Liver (tissue), 9 donors: ENCODE results near the gene MPDZ. TPM values are rescaled to one million over a fixed set of nuclear protein-coding genes. Genes with fewer than 3 reads are reported as not detected.

Experiments
- DNase-seq: peaks from one replicate; pipeline ENCODE4 v3.0.0-alpha.2; 2017; ENCODE audit warnings: low spot score
- H3K27ac ChIP-seq, 2 donors: one replicate each; pipeline ENCODE4 v1.7.0; 2013; ENCODE audit warnings: inconsistent platforms in 2 of 2, low read length in 2 of 2, control low read depth in 1 of 2, low read depth in 1 of 2, mild to moderate bottlenecking in 1 of 2
- H3K27me3 ChIP-seq, 4 donors: one replicate each; pipeline versions ENCODE4 v1.6.1 to v1.7.0; 2013; ENCODE audit warnings: low read length in 3 of 4, inconsistent platforms in 1 of 4, mild to moderate bottlenecking in 1 of 4, moderate library complexity in 1 of 4; ENCODE audit not compliant: control insufficient read depth in 4 of 4, insufficient read depth in 4 of 4
- H3K36me3 ChIP-seq, 4 donors: one replicate each; pipeline versions ENCODE4 v1.6.1 to v1.7.0; 2013; ENCODE audit warnings: low read length in 3 of 4, mild to moderate bottlenecking in 3 of 4, low read depth in 1 of 4, moderate library complexity in 1 of 4; ENCODE audit not compliant: control insufficient read depth in 4 of 4, insufficient read depth in 3 of 4
- H3K4me1 ChIP-seq, 4 donors: one replicate each; pipeline versions ENCODE4 v1.6.1 to v1.7.0; 2013; ENCODE audit warnings: low read length in 3 of 4, mild to moderate bottlenecking in 3 of 4, moderate library complexity in 1 of 4; ENCODE audit not compliant: control insufficient read depth in 4 of 4, insufficient read depth in 4 of 4
- H3K4me3 ChIP-seq, 3 donors: one replicate each; pipeline versions ENCODE4 v1.6.1 to v1.7.0; 2013; ENCODE audit warnings: low read length in 3 of 3, control low read depth in 1 of 3, low read depth in 1 of 3, mild to moderate bottlenecking in 1 of 3
- H3K9ac ChIP-seq, 2 donors: one replicate each; pipeline ENCODE4 v1.7.0; 2013; ENCODE audit warnings: low read length in 2 of 2, mild to moderate bottlenecking in 2 of 2, moderate library complexity in 2 of 2, control low read depth in 1 of 2, low read depth in 1 of 2
- H3K9me3 ChIP-seq, 4 donors: one replicate each; pipeline versions ENCODE4 v1.6.1 to v1.7.0; 2013; ENCODE audit warnings: low read length in 3 of 4; ENCODE audit not compliant: control insufficient read depth in 4 of 4
- CTCF ChIP-seq: fragments of 150-350 bp; IDR thresholded peaks from 2 replicates; pipeline ENCODE4 v1.5.1; 2017; ENCODE audit warnings: improper control_type of control experiment, low read depth, low read length; ENCODE audit not compliant: missing input control
- EGR1 ChIP-seq, 2 donors: IDR thresholded peaks; 2 replicates each; pipeline ENCODE4 v1.6.1; 2016 to 2018; ENCODE audit warnings: antibody characterized with exemption in 2 of 2, low read depth in 2 of 2
- FOXA2 ChIP-seq: IDR thresholded peaks from 2 replicates; pipeline ENCODE4 v1.6.1; 2016; ENCODE audit warnings: antibody characterized with exemption
- HNF4A ChIP-seq, 2 donors: conservative IDR thresholded peaks; 2 replicates each; pipeline ENCODE4 v1.6.1; 2016; ENCODE audit warnings: antibody characterized with exemption in 2 of 2, mild to moderate bottlenecking in 2 of 2
- HNF4G ChIP-seq: IDR thresholded peaks from 2 replicates; pipeline ENCODE4 v1.6.1; 2016; ENCODE audit warnings: antibody characterized with exemption
- JUND ChIP-seq, 2 donors: IDR thresholded peaks; 2 replicates each; pipeline ENCODE4 v1.6.1; 2016; ENCODE audit warnings: antibody characterized with exemption in 2 of 2
- MAX ChIP-seq: IDR thresholded peaks from 2 replicates; pipeline ENCODE4 v1.6.1; 2016; ENCODE audit warnings: antibody characterized with exemption
- RAD21 ChIP-seq, 2 donors: IDR thresholded peaks; 2 replicates each; pipeline ENCODE4 v1.6.1; 2016; ENCODE audit warnings: antibody characterized with exemption in 2 of 2, mild to moderate bottlenecking in 2 of 2
- REST ChIP-seq: IDR thresholded peaks from 2 replicates; pipeline ENCODE4 v1.6.1; 2016; ENCODE audit warnings: antibody characterized with exemption, mild to moderate bottlenecking
- RXRA ChIP-seq, 2 donors: IDR thresholded peaks; 2 replicates each; pipeline ENCODE4 v1.6.1; 2017 to 2018; ENCODE audit warnings: antibody characterized with exemption in 2 of 2, mild to moderate bottlenecking in 1 of 2
- TAF1 ChIP-seq: conservative IDR thresholded peaks from 2 replicates; pipeline ENCODE4 v1.6.1; 2016; ENCODE audit warnings: antibody characterized with exemption, mild to moderate bottlenecking
- YY1 ChIP-seq: IDR thresholded peaks from 2 replicates; pipeline ENCODE4 v1.6.1; 2016; ENCODE audit warnings: antibody characterized with exemption, mild to moderate bottlenecking
- WGBS: extraction: QIAGEN DNeasy Blood & Tissue Kit; methylation state at CpG from one replicate; pipeline ENCODE4 v1.1.7; 2013; 5-methylcytosine and 5-hydroxymethylcytosine counted together
- polyA plus RNA-seq, 2 donors: library from polyadenylated mRNA; stranded (reverse) in 1 of 2; unstranded in 1 of 2; fragments of 200-250 nt in 1 of 2; fragments of >200 nt in 1 of 2; fragmentation: Nextera tagmentation in 1 of 2; extraction: Ambion mirVana in 1 of 2; gene quantifications; one replicate each; pipeline versions ENCODE4 v1.2.1 to v1.2.3, GENCODE V29; 2013 to 2015
- total RNA-seq, 2 donors: library from RNA; depleted of rRNA; stranded (reverse); fragments of >200 nt; gene quantifications; one replicate each; pipeline ENCODE4 v1.2.3, GENCODE V29; 2014
- donor health status: healthy.
- donor health status: healthy.
- donor health status: healthy.
- donor health status: healthy.
- donor health status: healthy.

MPDZ gene
- total and polyA plus RNA-seq, 4 donors = 20.3 to 71.2 (median 30.2) TPM

- no peak overlapping the region for H3K4me3 ChIP-seq
- TF ChIP-seq FOXA2 (no peak), EGR1 (IDR thresholded peaks at IDR 0.05; ENCODE audit: low read depth in 2 of 2) (no peak), CTCF (no peak)
Measured at GRCh38 chr9:13142776-13143175, 136.7 kb downstream of the MPDZ start.

GRCh38 chr9:13141629-13142028 lies 137.9 kb downstream of the MPDZ start:
- Histone ChIP-seq H3K9me3 (no peaks in the 10 kb centered on the region), H3K4me3 (no peak overlapping the region), H3K27me3 (no peaks in the 10 kb centered on the region), H3K4me1 (peaks cover 0 to 11% (median 9%) of the 10 kb centered on the region in 4 donors), H3K9ac (no peak overlapping the region), H3K36me3 (peaks cover 1 to 27% (median 16%) of the 10 kb centered on the region in 4 donors), H3K27ac (no peak overlapping the region)
- no peak for DNase-seq
- 39% methylated on average over 5 of the region's 5 CpGs for WGBS
- TF ChIP-seq TAF1 (no peak), HNF4G (no peak)

More at GRCh38 chr9:13142776-13143175, 136.7 kb downstream of the MPDZ start:
- WGBS = 93% methylated on average over 3 of the region's 3 CpGs
- Histone ChIP-seq H3K9me3 (no peaks in the 10 kb centered on the region), H3K36me3 (peaks cover 0 to 17% (median 11%) of the 10 kb centered on the region in 4 donors), H3K9ac (no peak overlapping the region), H3K27ac (no peak overlapping the region), H3K4me1 (peaks cover 0 to 19% (median 9%) of the 10 kb centered on the region in 4 donors), H3K27me3 (no peaks in the 10 kb centered on the region)
- DNase-seq = no peak

GRCh38 chr9:13140843-13141592 lies 138.5 kb downstream of the MPDZ start:
- 34% methylated on average over 5 of the region's 5 CpGs for WGBS
- Histone ChIP-seq H3K9me3 (no peaks in the 10 kb centered on the region), H3K4me1 (peaks cover 0 to 11% (median 8%) of the 10 kb centered on the region in 4 donors), H3K9ac (peak overlapping the region in 1 of 2 donors; percentile 50), H3K4me3 (peak overlapping the region in 1 of 3 donors; percentile 21), H3K27me3 (no peaks in the 10 kb centered on the region), H3K36me3 (peaks cover 1 to 27% (median 19%) of the 10 kb centered on the region in 4 donors), H3K27ac (peak overlapping the region in 1 of 2 donors; percentile 44)
- TF ChIP-seq YY1 = no peak
- no peak for TF ChIP-seq REST
- peak; percentile 9 for TF ChIP-seq FOXA2
- peak; percentile 33 for TF ChIP-seq HNF4G
- TF ChIP-seq JUND (IDR thresholded peaks at IDR 0.05) = peak in 1 of 2 donors; percentile 34
- peak; percentile 46 to 52 for TF ChIP-seq RXRA (IDR thresholded peaks at IDR 0.05)
- peak; percentile 76 for TF ChIP-seq HNF4A (conservative IDR thresholded peaks at IDR 0.05)
- TF ChIP-seq MAX = peak; percentile 55
- TF ChIP-seq RAD21 (IDR thresholded peaks at IDR 0.05) = peak in 1 of 2 donors; percentile 30
- no peak for DNase-seq
